Mammary epithelial cell (primary cell): Measurements from ENCODE around the gene NFKBIE.

Experiments
- EZH2 ChIP-seq: IDR thresholded peaks from 2 replicates; pipeline ENCODE4 v1.6.1; 2012; ENCODE audit warnings: low read length, inconsistent platforms, borderline replicate concordance
- TF ChIP-seq, protein P1 (sequence below), 2 donors: IDR thresholded peaks in 1 of 2; conservative IDR thresholded peaks in 1 of 2; 2 replicates each; pipeline ENCODE4 v1.5.1; 2011 to 2012; ENCODE audit warnings: inconsistent platforms in 2 of 2, low read length in 2 of 2, mild to moderate bottlenecking in 2 of 2, control low read depth in 1 of 2, low read depth in 1 of 2; ENCODE audit not compliant: insufficient read depth in 1 of 2; ENCODE audit errors: extremely low read depth in 1 of 2

DNA sequence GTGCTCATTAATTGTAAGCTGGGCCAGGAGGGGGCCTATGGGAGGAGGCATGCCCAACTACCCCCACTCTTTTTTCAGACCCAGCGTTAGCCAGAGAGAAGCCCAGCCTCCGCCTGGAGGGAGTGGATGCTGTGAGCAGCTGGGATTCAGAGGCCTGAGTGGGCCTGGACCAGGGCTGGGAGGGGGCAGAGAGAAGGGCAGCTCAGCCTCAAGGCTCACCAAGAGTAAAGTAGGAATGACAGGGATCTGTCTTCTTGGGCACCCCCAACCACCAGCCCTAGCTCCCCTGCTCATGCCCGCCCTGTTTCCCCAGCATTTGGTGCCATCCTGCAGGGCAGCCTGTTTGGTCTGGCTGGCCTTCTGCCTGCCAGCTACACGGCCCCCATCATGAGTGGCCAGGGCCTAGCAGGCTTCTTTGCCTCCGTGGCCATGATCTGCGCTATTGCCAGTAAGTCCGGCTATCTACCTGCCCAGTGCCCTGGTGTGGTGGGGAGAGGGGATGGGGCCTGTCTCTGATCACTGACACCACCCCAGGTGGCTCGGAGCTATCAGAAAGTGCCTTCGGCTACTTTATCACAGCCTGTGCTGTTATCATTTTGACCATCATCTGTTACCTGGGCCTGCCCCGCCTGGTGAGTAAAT, 35.2 kb downstream of the NFKBIE start:
- TF ChIP-seq, protein P1, sequence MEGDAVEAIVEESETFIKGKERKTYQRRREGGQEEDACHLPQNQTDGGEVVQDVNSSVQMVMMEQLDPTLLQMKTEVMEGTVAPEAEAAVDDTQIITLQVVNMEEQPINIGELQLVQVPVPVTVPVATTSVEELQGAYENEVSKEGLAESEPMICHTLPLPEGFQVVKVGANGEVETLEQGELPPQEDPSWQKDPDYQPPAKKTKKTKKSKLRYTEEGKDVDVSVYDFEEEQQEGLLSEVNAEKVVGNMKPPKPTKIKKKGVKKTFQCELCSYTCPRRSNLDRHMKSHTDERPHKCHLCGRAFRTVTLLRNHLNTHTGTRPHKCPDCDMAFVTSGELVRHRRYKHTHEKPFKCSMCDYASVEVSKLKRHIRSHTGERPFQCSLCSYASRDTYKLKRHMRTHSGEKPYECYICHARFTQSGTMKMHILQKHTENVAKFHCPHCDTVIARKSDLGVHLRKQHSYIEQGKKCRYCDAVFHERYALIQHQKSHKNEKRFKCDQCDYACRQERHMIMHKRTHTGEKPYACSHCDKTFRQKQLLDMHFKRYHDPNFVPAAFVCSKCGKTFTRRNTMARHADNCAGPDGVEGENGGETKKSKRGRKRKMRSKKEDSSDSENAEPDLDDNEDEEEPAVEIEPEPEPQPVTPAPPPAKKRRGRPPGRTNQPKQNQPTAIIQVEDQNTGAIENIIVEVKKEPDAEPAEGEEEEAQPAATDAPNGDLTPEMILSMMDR (conservative IDR thresholded peaks at IDR 0.05 in 1 of 2, IDR thresholded peaks at IDR 0.05 in 1 of 2; ENCODE audit: extremely low read depth in 1 of 2, insufficient read depth in 1 of 2, low read depth in 1 of 2, low read length in 2 of 2) = no peak
- TF ChIP-seq EZH2 = no peak
